ENCODE data around the gene ZNF335. TPM values are rescaled to one million over a fixed set of nuclear protein-coding genes. Genes with fewer than 3 reads are reported as not detected.
"Not testable (repeated sequence)": the region's sequence is repeated elsewhere in the genome, so short reads cannot be mapped to it uniquely, and the experiment has no call there.

The ZNF335 gene
- total RNA-seq, 1 donor from 2014 or later = 14.4 TPM

DNA sequence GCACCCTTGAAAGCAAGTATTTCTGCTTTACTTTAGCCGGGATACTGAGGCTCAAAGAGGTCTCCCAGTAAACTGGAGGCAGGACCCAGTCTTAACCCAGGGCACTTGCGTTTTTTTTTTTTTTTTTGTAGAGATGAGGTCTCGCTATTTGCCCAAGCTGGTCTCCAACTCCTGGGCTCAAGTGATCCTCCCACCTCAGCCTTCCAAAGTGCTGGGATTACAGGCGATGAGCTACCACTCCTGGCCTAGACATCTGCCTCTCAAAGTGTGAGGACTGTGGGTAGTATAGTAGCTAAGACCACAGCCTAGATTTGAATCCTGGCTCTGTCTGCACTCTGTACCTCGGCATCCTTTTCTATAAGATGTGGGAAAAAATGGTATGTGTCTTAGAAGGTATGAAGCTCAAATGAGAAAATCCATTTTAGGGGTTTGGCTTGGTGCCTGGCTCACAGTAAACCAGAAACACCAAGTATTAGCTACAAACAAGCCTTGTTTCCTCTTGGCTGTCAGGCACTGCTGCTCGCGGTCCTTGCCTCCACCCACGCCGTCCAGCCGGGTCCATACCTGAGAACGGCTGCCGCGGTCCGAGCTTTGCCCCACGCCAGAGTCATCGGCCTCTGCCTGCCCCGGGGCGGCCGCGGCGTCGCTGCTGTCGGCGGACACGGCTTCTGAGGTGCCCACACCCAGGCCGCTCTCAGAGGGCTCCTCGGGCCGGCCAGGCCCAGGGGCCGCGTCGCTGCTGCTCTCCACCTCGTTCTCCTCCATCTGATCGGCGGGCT, 1.2 kb downstream of the ZNF335 start:
- no peak for DNase-seq

DNA sequence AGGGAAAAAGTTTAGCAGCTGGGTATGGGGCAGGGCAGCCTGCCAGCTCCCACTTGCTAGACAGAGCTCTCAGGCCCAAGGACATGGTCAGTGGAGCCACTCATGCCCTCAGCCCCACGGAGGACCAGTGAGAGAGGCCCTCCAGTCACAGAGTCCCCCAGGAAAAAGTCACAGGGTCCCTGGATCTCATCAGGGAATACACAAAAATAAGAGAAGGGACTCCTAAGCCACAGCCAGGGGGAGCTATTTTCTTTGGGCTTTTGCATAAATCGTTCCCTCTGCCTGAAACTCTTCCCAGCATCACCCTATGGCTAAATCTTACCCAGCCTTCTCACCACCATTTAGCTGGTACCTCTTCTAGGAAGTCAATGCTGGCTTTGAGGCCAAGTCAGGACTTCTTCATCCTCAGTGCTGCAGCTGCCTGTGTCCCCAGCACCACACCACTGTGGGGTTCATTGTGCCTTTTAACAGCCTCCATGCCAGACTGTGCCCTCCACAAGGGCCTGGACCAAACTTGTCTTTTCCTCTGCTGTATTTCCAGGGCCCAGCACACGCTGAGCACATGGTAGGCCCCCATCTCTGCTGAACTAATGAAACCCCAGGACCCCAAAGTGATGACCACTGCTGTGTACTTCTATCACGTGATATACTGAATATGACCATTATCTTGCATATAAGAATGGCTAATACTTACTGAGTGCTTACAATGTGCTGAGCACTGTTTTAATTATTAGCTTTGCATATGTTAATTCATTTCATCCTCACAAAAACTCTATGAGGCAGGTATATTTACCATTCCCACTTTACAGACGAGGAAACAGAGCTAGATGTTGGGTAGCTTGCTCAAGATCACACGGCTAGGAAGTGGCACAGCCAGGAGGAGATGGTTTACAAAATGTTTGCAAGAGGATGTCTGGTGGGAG, 2.0 kb downstream of the ZNF335 start:
- peak; percentile 44 for DNase-seq

DNA sequence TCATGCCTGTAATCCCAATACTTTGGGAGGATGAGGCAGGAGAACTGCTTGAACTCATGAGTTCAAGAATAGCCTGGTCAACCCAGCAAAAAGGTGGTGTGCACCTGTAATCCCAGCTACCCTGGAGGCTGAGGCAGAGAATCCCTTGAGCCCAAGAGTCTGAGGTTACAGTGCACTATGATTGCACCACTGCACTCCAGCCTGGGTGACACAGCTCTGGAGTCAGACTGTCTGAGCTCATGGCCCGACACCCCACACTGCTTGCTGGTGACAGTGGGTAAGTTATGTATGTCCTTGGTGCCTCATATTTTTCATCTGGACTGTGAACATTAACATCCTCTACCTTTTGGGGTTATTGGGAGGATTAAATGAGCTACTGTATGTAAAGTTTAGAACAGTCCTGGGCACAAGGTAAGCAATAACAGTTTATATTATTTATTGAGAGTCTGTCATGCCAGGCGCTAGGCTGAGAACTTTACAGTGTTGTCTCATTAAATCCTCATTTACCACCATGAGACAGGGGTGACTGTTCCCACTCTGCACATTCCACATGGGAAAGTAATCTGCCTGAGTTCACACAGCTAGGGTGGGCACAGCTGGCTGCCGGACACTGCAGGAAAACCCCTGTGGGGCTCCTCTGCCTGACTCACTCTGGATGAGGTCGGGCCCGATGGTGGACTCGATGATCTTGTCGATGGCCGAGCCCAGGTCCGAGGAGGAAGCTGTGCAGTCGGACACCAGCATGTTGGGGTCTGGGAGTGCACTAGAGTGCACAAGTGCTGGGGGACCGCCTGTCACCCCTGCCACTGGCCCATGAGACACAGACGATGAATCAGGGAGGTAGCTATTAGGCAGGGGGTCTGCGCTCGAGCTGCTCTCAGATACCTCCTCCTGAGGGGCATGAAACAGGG, 2.9 kb downstream of the ZNF335 start:
- no peak for DNase-seq

DNA sequence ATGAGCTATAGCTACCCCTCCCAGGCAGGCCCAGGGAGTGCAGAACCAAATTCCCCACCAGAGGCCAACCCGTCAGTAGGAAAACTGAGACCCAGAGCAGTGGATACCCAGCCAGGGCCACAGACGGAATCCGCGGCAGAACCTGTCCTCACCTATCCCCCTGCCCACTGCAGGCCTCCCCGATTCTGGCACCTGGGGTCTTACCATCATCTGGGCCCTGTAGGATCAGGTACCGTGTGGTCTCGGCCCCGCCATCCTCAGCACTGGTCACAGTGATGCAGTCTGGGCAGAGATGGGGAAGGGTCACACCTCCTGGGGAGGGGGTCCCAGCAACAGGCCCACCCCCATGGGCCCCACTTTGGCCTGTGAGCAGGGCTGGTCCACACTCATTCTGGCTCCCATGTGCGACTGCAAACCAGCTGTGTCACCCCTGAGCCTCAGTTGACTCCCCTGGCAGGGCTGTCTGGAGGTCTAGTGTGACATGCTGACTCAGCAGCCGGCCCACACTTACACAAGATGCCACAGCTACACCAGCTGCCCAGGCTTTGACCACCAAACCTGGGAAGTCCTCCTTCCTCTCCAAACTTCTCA, 3.8 kb downstream of the ZNF335 start:
- no peak for DNase-seq

DNA sequence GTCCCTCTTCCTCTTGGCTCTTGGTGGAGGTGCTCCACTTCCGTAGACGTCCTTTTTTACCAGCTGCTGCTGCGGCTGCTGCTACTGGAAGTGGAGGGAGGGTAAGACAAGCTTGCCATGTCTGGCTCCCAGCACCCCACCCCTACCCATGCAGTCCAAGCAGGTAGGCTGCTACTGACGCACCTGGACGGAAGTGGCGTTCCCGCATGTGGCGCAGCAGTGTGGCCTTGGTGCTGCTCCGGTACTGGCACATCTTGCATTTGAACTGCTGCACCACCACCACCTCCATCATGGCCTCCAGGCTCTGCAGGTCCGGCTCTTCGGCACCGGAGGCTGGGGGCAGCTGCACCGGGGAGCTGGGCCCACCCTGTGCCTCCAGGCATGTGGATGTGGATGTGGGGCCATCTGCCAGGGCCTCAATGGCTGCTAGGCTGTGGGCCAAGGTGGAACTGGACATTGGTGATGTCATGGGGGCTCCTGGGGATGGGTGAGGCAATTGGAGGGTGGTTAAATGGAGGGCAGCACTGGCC, 4.4 kb downstream of the ZNF335 start:
- DNase-seq = no peak

DNA sequence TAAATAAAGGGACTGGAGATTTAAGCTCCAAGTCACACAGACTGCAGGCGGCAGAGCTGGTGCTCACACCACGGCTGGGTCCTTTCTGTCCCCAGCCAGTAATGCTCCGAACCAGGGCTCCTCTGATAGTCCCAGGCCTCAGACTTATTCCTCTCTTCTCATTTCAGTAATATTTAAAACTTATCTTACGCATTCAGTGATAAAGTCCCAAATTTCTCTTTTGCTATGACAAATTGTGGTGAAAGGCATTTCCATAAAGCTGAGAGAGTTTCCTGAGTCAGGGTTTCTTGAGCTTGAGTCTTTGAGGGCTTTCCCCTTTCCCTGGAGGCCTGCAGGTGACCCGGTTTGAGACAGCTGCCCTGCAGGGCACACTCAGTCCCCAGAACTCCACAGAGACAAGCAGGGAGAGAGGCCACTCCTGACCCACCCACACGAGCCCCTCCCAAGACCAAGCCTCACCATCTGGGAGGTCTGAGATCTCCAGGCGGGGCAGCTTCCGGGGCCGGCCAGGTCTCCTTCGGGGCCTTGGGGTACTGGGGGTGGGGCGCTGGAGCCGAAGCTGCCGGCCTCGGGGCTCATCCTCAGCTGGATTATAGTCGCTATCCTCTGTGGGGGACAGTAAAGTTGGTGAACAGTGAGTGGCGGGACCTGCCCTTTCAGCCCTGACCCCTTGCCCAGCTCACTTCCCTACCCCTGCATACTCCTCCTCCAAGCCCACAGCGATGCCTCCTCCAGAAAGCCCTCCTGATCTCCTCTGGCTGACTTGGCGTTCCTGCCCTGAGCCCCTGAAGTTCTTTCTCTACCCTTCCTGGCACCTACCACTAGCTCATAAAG, 6.6 kb downstream of the ZNF335 start:
- DNase-seq = no peak

DNA sequence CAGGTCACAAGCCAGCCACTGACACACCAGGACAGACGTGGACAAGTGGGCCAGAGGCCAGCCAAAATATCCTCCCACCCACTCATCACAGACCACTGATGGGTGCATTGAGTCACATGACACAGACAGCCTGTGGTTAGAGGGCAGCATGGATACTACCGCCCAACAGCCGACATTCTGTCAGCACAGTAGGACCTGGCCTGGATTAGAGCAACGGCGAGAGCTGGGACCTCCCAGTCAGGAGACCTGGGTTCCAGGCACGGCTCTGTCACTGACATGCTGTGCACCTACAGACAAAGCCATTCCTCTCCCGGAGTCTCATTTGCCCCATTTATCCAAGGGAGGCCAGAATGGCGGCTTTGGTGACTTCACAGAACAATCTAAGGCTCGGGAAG, 8.0 kb downstream of the ZNF335 start:
- no peak for DNase-seq

DNA sequence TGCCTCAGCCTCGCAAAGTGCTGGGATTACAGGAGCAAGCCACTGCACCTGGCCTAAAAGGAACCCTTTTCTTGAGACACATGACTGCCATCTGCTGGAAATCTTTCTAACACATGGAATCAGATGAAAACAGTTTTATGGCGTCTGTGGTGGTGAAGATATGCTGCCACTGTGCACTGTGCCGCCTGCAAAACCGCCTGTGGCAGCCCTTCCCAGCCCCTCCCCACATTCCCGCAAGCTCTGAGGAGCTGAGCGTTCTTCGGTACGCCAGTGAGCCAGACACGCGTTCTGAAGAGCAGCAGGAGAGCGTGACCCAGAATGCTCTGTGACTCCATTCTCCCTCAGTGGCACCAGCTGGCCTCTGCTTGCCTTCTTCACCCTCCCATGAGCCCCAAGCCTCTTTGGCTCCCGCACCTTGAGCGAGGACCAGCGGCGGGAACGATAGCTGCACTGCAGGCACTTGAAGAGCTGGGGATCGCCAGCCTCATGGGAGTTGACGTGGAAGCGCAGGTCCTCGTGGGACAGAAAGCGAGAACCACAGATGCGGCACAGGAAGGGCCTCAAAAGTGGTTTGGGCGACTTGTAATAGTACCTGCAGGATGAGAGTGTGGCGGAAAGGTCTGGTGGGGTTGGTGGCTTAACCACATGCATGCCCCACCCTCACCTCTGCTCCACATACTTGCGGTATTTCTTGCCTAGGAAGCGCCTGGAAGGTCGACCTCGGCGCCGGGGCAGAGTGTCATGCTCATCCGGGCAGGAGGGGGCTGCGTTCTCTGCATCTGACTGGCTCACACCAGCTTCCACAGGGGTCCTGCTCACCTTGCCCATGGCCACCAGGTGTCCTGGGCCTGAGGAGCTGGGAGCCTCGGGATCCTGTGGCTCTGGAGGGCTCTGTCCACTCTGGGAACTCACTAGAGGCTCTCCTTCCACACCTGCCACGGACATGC, 8.7 kb downstream of the ZNF335 start:
- peak; percentile 55 for DNase-seq

DNA sequence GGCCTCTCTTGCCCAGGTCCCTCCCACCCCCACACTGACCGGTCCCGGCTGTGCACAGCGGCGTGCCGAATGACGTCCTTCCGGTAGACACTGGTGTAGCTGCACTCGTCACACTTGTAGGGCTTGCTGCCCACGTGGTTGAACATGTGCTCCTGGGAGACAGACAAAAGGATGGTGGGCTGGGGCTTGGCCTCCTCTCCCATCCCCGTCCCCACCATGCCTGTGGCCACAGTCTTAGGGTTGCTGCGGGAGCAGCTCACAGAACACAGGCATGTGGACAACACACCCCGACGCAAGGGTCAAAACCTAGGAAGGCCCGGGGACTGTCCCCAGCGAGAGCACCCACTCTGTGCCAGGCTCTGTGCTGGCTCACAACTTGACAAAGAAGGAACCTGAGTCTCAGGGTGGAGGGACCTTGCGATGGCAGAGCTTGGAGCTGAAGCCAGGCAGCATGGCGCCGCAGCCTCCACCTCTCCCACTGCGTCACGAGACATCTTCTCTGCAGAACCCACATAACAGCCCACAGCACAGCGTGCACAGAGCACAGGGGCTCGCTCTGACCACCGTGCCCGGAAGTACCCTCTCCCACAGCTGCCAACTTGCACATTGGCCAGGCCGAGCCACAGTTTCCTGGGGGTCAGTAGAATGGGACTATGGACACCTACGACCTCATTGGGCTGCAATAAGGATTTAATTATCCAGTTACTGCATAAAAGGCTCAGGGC, 9.8 kb downstream of the ZNF335 start:
- DNase-seq = no peak

DNA sequence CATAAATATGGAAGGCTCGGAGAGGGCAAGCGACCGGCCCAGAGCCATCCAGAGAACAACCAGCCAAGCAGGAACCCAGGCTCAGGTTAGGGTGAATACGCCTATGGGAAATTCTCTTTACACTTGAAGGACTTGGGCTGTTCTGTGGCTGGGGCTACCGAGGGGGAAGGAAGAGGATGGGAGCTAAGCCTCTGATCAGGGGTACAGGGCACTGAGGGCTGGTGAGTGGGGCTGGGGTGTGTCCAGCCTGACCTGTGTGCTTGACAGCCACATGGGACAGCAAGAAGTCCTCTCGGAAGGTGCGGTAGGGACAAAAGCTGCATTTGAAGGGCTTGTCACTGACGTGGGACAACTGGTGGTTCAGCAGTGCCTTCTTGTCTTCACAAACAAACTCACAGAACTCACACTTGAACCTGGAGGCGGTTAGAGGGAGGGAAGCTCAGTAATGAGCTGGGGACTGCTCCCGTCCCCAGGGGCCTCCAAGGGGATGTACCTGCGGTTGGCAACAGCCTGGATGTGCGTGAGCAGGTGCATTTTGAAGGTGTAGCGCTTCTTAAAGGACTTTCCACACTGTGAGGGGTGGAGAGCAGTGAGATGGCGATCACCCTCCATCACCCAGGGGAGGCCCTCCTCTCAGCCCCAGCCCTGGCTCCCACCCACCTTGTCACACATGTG, 11.9 kb downstream of the ZNF335 start:
- DNase-seq = no peak

DNA sequence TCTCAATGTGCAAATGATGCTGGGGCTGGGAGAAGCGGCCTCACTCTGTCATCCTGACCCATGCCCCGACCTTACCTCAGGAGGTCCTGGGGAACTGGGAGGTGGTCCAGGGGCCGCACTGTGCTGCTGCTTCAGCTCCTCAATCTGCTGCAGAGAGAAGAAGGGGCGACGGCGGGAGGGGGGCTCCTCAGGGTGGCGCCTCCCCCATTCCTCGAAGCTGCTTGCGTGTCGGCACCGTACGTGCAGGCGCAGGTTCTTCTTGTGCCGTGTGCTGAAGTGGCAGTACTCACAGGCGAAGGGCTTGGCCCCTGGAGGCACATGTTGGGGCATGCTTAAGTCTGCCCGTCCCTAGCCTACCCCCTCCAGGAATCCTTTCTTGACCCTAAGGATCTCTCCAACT, 12.9 kb downstream of the ZNF335 start:
- peak; percentile 17 for DNase-seq

DNA sequence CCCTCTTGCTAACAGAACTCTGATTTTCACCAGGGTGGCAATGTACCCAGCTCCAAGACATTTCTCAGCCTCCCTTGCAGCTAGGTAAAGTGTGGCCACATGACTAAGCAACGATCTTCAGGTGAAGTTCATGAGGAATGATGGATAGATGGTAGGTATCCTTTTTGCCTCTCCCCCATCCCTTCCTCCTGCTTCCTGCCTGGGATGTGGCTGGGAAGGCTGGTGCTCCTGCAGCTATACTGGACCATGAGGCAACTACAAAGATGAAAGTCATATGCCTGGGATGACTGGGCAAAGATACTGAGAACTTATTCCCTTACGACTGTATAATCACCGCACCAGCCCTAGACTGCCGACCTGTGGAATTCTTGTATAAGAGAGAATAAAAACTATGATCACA, 13.4 kb downstream of the ZNF335 start:
- DNase-seq = no peak

DNA sequence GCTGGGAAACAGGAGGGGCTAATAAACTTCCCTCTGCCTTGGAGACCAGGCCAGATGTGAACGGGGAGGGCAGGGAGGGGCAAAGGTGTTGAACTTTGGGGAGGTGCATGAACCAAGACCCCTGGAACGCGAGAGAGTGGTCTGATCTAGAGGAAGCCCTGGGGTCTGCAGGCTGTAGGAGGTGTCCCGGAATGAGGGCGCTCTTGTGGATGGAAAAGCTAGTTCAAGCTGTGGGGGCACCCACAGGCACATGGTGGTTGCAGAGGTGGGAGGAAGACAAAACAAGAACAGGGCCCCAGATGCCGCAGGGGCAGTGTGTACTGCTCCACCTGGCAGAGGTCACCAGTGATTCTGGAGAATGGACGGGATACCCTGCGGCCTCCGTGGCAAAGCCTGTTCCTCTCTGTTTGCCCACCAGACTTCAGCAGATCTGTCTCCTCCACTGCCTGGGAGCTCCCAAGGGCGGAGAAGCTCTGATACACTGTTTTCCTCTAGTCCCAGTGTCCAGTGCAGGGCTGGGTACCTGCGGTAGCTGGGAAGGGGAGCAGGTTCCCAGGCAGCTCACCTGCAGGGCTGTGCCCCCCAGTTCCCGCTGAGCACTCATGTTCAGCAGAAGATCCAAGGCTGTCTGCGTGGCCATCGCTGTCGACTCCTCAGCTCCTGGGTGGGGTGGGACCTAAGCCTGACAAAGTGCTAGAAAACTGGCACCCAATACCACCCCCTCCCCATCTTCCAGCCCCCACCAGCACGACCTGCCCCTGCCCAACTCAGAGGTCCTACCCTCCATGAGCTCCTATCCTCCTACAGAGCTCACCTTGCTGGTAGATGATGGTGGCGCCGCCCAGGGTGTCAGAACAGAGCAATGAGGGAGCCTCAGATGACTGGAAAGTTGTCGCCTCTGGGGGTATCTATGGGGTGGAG, 14.7 kb downstream of the ZNF335 start:
- no peak for DNase-seq

DNA sequence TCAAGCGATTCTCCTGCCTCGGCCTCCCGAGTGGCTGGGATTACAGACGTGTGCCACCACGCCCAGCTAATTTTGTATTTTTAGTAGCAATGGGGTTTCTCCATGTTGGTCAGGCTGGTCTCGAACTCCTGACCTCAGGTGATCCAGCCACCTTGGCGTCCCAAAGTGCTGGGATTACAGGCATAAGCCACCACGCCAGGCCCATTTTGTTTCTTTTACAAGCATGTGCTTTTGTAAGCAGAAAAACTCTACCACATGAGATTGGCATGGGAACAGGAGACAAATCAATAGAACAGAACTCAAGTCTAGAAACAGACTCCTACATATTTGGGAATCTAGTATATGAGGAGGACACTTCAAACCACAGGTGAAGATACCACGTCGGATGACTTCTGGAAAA, 15.7 kb downstream of the ZNF335 start:
- not testable (repeated sequence) for DNase-seq

DNA sequence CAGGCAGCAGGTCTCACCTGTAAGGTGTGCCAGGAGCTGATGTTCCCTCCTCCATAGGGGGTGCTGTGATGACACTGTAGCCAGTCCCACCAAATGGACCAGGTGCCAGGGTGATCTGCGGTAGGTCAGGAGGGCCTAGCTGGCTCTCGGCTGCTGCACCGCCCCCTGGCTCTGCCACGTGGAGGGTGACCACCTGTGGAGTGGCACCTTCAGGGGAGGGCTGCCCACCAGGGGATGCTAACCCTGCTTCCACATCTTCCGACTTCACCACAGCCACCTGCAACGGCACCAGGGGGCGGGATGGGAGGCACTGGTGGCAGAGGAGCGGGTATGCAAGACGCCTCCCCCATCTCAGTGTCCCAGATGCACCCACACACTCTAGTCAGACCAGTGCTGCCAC, 18.3 kb downstream of the ZNF335 start:
- DNase-seq = no peak

DNA sequence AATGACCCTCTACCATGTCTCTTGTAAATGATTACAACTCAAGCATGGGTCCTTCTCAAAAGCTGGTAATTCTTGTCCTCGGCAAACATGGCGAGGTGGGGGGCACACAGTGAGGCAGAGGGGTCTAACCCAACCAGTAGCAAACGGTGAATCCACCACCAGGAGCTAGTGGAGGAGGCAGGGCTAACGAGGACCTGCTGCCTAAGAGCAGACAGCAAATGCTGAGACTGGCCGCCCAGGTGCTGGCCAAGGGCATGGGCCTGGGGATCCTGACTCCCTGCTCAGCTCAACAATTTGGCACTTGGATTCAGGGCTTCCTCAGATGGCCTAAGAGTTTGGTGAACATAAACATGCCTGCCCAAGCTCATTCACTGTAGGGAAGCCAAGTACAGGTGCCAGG, 19.1 kb downstream of the ZNF335 start:
- DNase-seq = no peak

All from tongue (tissue), 2 donors.